Measurements from ENCODE around the gene GPATCH4.
A peak's percentile ranks its signal among the peaks of the same experiment; 100 is the strongest.

GPATCH4 gene

DNA sequence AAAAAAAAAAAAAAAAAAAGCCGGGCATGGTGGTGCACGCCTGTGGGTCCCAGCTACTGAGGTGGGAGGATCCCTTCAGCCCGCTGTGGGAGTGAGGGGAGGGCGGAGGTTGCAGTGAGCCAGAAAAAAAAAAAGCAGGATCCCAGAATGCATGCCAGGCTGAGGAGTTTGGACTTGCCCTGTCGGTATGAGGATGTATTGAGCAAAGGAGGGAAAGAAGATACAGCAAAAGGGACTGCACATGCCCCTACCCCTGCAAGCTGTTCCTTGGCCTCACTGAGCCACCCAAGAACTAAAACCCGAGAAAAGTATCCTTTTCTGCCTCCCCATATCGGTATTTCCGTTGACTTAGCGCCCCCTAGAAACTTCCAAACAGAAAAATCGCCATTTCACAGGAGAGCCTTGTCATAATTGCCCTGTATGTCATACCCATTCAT, 1.3 kb upstream of the GPATCH4 start:
- DNase-seq (ENCODE audit: low read depth) = no peak
- no peak overlapping the region for H3K4me3 ChIP-seq (ENCODE audit: low read length)
- TF ChIP-seq, protein P1, sequence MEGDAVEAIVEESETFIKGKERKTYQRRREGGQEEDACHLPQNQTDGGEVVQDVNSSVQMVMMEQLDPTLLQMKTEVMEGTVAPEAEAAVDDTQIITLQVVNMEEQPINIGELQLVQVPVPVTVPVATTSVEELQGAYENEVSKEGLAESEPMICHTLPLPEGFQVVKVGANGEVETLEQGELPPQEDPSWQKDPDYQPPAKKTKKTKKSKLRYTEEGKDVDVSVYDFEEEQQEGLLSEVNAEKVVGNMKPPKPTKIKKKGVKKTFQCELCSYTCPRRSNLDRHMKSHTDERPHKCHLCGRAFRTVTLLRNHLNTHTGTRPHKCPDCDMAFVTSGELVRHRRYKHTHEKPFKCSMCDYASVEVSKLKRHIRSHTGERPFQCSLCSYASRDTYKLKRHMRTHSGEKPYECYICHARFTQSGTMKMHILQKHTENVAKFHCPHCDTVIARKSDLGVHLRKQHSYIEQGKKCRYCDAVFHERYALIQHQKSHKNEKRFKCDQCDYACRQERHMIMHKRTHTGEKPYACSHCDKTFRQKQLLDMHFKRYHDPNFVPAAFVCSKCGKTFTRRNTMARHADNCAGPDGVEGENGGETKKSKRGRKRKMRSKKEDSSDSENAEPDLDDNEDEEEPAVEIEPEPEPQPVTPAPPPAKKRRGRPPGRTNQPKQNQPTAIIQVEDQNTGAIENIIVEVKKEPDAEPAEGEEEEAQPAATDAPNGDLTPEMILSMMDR (conservative IDR thresholded peaks at IDR 0.05; ENCODE audit: low read depth, low read length) = peak; percentile 51

DNA sequence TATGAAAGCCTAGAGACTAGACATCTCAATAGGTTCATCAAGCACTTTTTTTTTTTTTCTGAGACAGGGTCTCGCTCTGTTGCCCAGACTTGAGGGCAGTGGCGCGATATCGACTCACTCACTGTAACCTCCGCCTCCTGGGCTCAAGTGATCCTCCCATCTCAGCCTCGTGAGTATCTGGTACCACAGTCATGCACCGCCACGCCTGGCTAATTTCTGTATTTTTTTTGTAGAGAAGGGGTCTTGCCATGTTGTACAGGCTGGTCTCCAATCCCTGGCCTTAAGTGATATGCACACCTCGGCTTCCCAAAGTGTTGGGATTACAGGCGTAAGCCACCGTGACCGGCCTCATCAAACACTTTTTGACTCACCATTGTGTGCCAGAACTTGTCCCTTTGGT, 613 bp upstream of the GPATCH4 start:
- TF ChIP-seq, protein P1 (conservative IDR thresholded peaks at IDR 0.05; ENCODE audit: low read depth, low read length) = no peak
- no peak for DNase-seq (ENCODE audit: low read depth)
- peak overlapping the region; percentile 91 for H3K4me3 ChIP-seq (ENCODE audit: low read length)

DNA sequence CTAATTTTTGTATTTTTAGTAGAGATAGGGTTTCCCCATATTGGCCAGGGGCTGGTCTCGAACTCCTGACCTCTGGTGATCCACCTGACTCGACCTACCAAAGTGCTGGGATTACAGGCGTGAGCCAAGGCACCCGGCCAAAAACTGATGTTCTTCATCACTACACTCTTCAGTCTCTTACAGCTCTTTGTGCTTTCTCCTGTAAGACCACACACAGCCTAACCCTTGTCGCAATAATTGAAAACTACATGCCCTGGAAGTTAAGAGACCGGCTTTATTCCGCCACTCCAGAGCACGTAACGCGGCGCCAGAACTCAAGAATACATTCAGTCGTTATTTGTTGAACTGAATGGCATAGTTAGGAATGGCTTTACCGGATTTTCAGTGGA, 552 bp downstream of the GPATCH4 start:
- TF ChIP-seq, protein P1 (conservative IDR thresholded peaks at IDR 0.05; ENCODE audit: low read depth, low read length) = no peak
- no peak for DNase-seq (ENCODE audit: low read depth)
- H3K4me3 ChIP-seq (ENCODE audit: low read length) = peak overlapping the region; percentile 91

DNA sequence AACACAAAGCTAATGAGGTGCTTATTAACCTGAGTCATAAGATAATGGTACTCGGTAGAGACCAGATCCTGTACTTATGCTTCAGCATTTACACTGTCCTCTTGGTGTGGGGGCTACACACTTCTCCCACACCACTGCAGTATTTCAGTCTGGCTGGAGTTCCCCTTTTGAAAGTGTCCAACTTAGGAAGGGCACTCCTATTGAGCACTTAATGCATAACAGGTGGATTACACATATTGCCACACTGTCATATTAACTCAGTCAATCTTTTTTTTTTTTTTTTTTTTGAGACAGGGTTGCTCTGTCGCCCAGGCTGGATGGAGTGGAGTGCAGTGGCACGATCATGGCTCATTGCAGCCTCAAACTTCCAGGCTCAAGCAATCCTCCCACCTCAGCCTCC, 1.5 kb downstream of the GPATCH4 start:
- no peak for DNase-seq (ENCODE audit: low read depth)
- H3K4me3 ChIP-seq (ENCODE audit: low read length) = no peak overlapping the region
- TF ChIP-seq, protein P1 (conservative IDR thresholded peaks at IDR 0.05; ENCODE audit: low read depth, low read length) = peak; percentile 15

DNA sequence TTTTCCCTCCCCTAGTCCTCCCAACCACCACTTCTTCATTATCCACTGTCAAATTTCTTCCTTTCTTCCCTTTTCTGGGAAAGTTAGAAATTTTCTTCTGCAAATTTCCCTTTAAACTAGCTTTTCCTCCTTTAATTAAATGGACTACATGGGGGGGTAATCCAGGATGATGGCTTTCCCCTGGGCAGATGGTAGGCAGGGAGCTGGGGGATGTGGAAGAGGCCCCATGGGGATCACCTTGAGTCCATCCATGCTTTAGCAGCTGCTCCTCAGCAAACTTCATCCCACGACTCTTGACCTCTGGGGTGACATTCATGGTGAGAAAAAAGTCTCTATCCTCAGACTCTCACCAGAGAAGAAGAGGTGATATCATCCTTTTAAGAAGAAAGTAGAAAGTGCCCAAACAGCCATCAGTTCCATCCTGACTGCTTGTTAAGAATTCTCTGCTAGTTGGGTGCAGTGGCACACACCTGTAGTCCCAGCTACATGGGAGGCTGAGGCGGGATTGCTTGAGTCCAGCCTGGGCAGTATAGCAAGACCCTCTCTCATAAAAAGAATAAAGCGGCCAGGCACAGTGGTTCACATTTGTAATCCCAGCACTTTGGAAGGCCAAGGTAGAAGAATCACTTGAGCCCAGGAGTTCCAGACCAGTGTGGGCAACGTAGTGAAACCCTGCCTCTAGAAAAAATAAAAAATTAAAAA, 2.4 kb downstream of the GPATCH4 start:
- TF ChIP-seq, protein P1 (conservative IDR thresholded peaks at IDR 0.05; ENCODE audit: low read depth, low read length) = no peak
- H3K4me3 ChIP-seq (ENCODE audit: low read length) = no peak overlapping the region
- no peak for DNase-seq (ENCODE audit: low read depth)

DNA sequence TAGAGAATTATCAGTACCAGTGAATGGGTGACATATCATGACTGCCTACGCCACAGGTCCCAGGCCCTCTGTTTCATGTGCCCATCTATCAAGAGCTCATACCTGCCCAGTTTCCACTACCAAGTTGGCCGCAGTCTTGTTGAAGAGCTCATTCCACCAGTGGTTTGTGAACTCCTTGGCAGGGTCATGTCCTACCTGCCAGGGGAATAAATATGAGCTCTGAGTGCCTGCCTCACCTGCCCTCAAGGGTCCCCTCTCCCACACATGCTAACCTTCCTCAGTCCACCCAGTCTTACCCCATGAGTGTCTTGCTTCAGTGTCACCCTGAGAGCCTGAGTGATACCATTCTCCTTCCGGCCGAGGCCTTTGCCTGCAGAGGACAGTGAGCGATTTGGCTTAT, 3.2 kb downstream of the GPATCH4 start:
- H3K4me3 ChIP-seq (ENCODE audit: low read length) = no peak overlapping the region
- TF ChIP-seq, protein P1 (conservative IDR thresholded peaks at IDR 0.05; ENCODE audit: low read depth, low read length) = no peak
- DNase-seq (ENCODE audit: low read depth) = no peak

DNA sequence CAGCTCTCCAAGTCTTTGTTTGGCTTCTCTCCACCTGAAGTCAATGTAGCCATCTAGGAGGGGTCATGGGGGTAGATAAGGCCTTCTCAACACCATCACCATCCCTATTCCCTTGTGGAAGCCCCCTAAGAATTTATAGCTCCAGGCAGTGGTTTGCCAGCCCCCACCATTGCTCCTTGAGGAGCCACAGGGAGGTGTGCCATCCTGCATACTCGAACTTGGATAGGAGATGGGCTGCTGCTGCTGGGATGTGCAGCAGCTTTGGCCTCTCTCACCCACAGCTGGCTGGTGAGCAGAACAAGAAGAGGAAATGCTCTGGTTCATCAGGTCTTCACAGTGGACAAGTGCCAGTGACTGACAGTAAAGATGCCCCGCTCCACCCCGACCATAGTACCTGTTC, 4.9 kb downstream of the GPATCH4 start:
- H3K4me3 ChIP-seq (ENCODE audit: low read length) = no peak overlapping the region
- DNase-seq (ENCODE audit: low read depth) = no peak
- TF ChIP-seq, protein P1 (conservative IDR thresholded peaks at IDR 0.05; ENCODE audit: low read depth, low read length) = no peak

All from retinal pigment epithelial cell (primary cell).